IPS-18c (cell line): Measurements from ENCODE around the gene UPF1.
"Not testable (repeated sequence)": the region's sequence is repeated elsewhere in the genome, so short reads cannot be mapped to it uniquely, and the experiment has no call there.

Experiments used
- H3K4me3 ChIP-seq: 2 replicates; pipeline ENCODE4 v1.7.0; 2013; ENCODE audit warnings: low read depth, mild to moderate bottlenecking, low read length, moderate library complexity; ENCODE audit not compliant: insufficient read depth
- H3K9me3 ChIP-seq: one replicate; pipeline ENCODE4 v1.6.1; 2013; ENCODE audit warnings: mild to moderate bottlenecking, low read length, moderate library complexity; ENCODE audit not compliant: control insufficient read depth, insufficient read depth

UPF1 gene

DNA sequence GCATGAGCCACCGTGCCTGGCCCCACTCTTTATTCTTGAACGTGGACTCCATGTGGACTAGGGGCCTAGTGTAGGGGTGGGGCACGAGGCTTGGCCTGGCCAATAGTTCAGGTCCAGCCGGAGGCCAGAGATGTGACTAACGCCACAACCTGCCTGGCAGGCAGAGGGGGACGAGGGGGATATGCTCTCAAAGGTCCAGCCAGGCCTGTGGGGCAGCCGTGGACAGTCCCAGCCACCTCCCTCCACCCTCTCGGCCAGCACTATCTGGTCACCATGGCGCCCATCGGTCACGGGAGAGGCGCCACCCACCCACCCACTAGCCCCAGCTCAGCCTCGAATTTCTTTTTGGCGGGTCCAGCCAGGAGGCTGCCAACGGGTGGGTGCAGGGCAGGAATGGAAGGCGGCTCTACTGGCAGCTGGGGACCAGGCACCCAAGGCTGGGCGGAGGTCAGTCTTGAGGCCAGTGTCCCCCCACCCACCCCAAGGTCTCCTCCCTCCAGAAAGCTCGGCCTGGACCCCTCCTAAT is 66.4 kb downstream of the UPF1 start:
- Histone ChIP-seq H3K9me3 (peaks cover 2% of the 10 kb centered on the region), H3K4me3 (no peak overlapping the region)

DNA sequence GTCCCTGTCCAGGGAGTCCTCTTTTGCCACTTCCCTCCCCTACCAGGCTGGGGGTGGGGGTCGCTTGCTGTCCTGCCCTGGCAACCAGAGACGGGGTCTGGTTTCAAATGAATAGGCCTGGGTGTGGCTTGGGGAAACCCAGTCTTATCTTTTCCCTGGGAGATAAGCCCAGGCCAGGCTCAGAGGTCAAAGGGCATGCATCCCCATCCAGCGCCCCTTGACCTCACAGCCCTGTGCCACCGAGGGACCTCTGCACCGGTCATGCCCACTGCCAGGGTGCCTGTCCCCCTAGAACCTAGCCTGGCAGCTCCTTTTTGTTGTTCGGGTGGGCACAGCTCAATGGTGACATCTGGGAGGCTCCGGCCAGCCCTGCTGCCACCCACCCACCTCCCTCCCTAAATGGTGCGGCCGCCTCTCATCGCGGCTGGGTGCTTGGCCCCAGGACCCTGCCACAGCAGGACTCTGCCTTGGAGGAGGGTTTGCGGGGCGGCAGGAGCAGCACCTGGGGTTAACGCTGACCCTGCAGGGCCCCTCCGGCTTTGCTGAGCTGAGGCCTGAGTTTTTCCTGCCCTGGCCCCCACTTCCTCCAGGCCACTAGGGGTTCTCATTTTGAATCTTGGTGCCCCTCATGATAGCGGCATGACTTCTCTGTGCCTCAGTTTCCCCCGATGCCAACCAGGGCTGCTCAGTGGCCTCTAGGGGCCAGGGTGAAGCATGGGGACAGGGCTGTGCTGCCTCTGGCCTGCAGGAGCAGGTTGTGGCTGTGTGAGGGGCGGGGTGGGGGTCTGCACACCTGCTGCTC is 67.0 kb downstream of the UPF1 start:
- H3K9me3 ChIP-seq = peaks cover 2% of the 10 kb centered on the region
- no peak overlapping the region for H3K4me3 ChIP-seq

DNA sequence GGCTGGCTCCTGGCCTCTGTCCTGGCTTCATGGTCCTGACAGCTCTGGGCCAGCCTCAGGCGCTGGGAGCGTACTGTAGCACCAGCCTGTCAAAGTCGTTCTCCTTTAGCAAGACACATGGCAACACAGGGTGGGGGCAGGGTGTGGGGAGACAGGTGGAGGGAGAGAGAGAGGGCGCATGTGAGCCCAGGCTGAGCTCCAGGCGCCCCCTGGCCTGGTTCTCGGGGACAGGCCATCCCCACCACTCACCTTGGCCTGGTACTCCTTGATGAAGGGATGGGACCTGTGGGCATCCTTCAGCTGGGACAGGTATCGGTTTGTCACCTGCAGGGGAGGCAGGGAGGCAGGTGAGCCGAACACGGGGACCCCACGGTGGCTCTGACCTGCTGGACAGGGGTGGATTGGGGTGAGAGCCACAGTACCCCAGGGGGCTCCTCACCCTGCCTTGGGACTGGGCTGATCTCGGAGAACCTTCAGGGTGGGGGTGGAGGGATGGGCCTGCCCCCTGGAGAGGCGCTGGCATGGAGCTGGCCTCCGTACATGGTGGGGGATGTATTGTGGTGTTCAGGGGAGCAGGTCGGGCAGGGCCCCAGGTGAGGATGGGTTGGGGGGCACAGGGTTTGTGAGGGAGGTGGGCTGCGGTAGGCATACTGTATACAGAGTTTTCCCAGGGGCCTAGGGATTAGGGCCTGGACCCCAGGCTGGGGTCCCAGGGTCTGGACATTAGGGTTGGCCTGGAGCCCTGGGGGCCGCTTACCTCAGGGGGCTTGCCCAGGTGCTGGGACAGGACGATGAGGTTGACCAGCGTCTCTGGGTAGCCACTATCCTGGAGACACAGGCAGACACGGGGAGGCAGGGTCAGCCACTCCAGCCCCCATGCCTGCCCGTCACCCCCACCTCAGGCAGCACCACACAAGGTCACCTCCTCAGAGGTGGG is 68.1 kb downstream of the UPF1 start:
- peaks cover 2% of the 10 kb centered on the region for H3K9me3 ChIP-seq
- H3K4me3 ChIP-seq = no peak overlapping the region

DNA sequence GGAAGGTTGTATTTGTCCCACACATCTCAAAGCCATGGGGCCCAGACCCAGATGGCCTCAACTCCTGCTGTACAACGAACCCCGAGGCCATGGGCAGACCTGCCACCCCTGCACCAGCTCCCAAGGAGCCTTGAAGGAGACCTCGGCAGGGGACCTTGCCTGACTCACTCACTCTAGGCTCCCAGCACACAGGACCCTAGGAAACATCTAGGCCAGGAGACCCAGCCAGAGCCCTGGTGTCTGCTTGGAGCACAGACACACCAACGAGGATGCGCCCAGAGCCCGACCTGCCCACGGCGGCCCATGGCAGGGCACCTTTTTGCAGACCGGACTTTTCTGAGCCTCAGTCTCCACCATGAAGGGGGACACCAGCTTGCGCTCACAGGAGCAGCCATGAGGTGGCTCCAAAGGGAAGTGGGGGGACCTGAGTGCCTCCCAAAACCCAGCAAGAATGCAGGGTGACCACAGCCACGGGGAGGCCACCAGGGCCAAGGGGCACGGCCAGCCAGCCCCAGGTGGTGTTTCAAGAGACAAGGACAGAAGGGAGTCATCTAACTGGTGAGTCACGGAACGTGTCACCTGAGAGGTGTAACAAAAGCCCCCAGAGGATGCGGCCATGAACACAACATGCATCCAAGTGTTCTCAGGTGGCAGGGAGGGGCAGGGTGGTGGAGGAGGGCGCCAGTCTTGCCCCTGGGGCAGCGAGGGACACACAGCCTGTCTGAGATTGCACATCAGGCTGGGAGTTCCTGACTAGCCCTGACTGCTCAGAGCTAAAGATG is 69.1 kb downstream of the UPF1 start:
- H3K4me3 ChIP-seq = no peak overlapping the region
- H3K9me3 ChIP-seq = peaks cover 2% of the 10 kb centered on the region

DNA sequence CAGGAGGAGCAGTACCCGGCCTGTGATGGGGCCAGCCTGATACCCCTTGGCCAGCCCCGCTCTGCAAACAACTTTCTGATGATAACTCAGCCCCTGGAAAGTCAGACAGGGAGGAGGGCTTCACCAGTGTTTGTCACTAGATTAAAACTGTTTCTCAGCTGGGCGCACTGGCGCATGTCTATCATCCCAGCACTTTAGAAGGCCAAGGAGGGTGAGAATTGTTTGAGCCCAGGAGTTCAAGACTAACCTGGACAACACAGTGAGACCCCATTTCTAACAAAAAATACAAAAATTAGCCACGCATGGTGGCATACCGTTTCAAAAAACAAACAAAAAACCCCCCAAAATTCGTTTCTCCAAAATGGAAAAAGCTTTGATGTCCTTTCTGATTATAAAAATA is 69.7 kb downstream of the UPF1 start:
- peaks cover 2% of the 10 kb centered on the region for H3K9me3 ChIP-seq

DNA sequence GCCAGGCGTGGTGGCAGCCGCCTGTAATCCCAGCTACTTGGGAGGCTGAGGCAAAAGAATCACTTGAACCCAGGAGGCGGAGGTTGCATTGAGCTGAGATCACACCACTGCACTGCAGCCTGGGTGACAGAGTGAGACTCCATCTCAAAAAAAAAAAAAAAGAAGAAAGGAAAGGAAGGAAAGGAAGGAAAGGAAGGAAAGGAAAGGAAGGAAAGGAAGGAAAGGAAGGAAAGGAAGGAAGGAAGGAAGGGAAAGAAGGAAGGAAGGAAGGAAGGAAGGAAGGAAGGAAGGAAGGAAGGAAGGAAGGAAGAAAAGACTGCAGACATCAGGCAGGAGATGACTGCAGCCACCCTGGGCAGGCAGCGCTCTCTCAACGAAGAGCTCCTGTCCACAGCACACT is 70.8 kb downstream of the UPF1 start:
- not testable (repeated sequence) for H3K9me3 ChIP-seq, H3K4me3 ChIP-seq

More for the DNA sequence above, 69.7 kb downstream of the UPF1 start:
- no peak overlapping the region for H3K4me3 ChIP-seq

DNA sequence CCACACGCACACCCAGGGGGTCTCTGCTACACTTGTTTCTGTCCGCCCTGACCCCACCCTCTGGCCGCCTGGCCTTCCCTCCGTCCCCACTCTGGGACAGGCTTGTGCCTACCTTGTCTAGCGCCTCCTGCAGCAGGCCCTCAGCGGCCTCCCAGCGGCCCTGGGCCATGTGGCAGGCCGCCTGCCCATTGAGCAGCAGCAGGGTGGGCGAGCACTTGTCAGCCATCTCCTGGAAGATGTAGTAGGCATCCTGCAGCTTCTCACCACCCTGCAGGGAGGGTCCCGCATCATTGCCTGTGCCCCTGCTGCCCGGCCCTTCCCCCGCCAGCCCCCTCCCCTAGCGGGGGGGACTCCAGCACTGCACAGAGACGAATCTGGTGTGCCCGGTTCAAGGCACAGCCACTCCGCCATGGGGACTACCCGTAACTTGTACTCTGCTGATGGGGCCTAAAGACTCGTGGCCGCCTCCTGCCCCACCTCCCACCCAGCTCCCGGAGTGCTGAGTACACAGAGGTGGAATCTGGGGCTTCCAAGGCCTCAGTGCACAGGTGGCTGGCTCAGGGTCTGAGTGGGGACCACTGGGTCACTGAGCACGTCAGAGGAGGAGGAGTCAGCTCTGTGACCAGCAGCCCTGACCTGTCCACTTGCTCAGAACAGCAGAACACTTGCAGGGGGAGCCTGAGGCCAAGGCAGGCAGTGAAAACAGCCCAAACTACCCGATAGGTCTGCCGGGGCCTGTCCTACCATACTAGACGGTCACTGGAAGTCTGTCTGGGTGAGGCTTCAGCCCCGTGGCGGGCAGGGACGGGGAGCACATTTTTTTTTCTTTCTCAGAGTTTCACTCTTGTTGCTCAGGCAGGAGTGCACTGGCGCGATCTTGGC is 71.6 kb downstream of the UPF1 start:
- H3K9me3 ChIP-seq = peaks cover 2% of the 10 kb centered on the region
- no peak overlapping the region for H3K4me3 ChIP-seq

DNA sequence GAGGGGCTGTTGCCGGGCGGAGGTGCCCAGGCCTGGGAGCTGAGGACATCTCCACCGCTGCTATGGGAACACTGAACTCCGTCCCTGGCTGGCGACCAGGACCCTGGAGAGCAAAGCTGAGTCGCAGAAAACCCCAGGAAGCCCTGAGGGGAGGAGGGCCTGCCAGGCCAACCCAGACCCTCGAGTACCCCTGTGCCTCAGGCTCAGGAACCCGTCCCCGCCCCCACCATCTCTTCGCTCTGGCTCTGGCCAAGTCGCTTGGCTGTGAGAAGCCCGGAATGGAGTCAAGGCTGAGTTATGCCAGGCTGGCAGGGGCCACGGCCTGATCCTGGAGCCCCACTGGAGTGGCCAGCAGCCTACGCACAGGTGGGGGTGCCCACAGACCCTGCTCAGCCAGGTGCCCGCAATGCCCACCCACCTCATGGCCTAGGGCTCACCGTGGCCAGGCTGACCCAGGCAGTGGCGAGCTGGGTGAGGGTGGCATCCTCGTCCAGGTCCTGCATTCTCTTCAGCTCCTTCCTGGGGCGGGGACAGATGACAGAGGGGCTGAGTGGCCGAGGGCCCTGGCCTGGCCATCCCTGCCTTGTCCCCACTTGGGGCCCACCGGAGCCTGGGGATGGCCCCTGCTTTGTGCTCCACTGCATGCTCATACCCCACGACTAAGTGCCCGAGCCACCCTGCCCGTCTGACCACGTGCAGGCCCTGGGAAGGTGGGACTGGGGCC is 72.7 kb downstream of the UPF1 start:
- H3K9me3 ChIP-seq = peaks cover 2% of the 10 kb centered on the region
- H3K4me3 ChIP-seq = no peak overlapping the region

DNA sequence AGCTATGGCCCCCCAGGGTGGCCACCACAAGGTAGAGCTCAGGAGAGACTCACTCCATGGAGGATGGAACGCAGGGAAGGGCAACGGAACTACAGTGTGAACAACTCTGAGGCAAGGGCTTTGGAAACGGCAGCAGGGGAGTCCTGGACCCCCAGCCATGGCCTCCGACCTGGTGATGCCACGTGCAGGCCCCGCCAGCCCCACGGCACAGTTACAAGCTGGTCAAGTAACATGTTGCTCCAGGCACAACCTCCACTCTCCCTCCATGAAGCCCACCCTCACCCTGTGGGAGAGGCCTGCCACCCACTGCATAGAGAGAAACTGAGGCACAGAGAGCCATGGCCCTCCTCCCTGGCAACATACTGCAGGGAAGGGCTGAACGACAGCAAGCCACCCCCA is 73.3 kb downstream of the UPF1 start:
- Histone ChIP-seq H3K9me3 (peaks cover 2% of the 10 kb centered on the region), H3K4me3 (no peak overlapping the region)

DNA sequence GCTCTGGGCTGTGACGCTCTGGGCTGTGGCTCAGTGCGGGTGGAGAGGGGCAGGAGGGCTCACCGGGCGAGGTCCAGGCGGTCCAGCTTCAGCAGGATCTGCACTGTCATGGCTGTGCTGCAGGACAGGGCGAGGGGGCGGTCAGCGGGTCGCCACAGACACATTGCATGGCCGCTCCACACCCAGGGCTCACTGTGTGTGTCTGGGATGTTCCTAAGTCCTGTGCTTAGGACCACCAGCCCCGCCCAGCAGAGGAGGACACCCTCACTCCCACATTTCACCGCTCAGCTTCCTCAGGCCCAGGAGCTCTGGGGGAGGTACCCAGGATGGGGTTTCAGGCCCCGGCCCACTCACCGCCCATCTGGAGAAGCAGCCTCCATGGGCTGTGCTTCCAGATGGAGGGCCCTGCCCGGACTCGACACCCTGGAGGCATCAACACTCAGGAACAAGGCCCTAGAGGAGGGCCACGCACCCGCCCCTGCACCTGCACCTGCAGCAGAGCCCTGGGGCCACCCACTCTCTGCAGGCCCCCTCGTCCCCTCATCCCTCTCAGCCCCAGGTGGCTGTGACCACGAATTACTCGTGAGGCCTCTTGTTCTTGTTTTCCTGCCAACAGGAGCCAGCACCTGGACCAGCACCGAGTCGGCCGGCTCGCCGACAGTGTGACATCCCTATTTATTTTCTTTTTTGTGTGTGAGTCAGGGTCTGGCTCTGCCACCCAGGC is 73.9 kb downstream of the UPF1 start:
- Histone ChIP-seq H3K9me3 (peaks cover 2% of the 10 kb centered on the region), H3K4me3 (no peak overlapping the region)

DNA sequence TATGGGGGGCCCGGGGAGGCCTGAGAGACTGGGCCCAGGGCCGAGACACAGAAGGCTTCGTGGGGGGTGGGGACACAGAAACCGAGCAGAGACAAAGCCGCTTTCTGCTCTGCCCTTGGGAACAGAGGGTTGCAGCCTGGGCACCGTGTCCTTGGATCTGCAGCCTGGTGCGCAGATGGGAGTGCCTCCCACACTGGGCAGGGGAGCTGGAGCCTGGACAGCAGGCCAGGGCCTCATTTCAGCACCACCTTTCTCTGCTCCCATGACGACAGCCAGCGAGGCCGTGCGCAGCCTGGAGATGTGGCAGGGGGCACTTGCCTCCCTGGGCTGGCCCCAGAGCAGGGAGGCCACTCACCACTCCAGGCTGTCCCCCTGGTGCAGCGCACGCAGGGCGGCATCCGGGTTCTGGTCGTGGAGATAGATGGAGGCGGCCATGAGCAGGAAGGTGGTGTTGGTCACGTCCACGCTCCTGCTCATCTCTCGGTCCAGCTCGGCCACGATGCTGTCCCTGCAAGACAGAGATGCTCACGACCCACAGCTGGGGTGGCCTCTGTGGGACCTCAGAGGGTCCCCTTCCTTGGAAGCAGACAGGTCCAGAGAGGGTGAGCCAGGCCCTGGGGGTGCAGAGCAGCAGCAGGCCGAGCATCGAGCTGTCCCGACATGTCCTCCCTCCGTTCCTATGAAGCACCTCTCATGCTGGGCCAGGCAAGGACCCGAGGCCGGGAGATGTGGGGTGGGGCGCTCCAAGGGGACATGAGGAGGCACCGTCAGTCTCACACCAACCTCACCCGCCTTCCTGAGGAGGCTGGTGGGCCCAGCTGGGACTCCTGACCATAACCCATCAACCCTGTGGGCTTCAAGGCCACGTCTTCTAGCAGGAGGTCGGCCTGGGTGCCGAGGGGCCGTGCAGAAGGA is 75.1 kb downstream of the UPF1 start:
- no peak overlapping the region for H3K4me3 ChIP-seq
- no peaks in the 10 kb centered on the region for H3K9me3 ChIP-seq

DNA sequence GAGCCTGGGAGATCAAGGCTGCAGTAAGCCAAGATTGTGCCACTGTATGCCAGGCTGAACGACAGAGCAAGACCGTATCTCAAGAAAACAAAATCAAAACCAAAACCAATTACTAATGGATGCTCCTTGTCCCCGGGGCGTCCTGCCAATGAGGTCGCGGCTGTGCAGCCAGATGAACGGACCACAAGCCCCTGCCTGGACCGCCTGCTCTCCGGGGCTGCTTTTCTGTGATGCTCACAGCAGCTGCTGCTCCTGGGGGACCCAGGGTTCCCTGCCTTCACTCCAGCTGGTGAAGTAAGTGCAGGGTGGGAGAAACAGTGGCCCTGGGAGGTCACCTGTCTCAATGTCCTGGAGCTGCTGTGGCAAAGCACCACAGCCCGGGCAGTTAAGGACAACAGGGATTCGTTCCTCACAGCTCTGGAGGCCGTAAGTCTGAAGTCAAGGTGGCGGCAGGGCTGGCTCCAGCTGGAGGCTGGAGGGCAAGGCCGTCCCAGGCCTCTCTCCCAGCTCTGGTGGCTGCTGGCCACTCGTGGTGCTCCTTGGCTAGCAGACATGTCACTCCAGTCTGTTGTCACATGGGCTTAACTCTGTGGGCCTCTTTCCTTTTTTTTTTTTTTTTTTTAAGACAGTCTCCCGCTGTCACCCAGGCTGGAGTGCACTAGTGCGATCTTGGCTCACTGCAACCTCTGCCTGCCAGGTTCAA is 77.3 kb downstream of the UPF1 start:
- H3K4me3 ChIP-seq = no peak overlapping the region
- H3K9me3 ChIP-seq = no peaks in the 10 kb centered on the region

DNA sequence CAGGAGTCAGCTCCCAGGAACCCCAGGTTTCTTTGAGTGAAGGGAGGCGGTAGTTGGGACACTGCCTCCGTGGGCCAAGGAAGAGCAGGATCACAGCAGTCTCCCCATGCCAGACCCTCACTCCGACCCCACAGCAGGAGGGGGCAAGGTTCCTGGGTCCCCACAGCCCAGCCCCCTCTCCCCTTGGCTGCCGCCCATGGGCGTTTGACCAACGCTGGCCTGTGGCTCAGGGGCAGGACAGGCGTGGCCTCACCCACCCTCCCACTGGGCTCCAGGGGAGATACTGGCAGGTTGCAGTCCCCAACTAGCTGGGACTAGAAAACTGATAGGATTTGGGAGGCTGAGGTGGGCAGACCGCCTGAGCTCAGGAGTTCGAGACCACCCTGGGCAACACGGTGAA is 78.3 kb downstream of the UPF1 start:
- Histone ChIP-seq H3K4me3 (no peak overlapping the region), H3K9me3 (no peaks in the 10 kb centered on the region)
